Stimulated activated naive CD8-positive, alpha-beta T cell treated with anti-CD3 and anti-CD28 coated beads, Interleukin-15, Interleukin-2, amounts not matched to agents 100 ng/mL and 50 ng/mL, for 24 hours (primary cell): Measurements from ENCODE around the gene RSU1.

Experiments used
- H3K27ac Mint-ChIP-seq: one replicate; pipeline ENCODE4 v1.8.0; 2021; ENCODE audit warnings: mild to moderate bottlenecking, mixed read lengths
- H3K27me3 Mint-ChIP-seq: one replicate; pipeline ENCODE4 v1.8.0; 2021; ENCODE audit warnings: mixed read lengths
- H3K36me3 Mint-ChIP-seq: one replicate; pipeline ENCODE4 v1.8.0; 2021; ENCODE audit warnings: low read depth, mixed read lengths
- H3K4me1 Mint-ChIP-seq: one replicate; pipeline ENCODE4 v1.8.0; 2021; ENCODE audit warnings: low read depth, mixed read lengths
- H3K4me3 Mint-ChIP-seq: one replicate; pipeline ENCODE4 v1.8.0; 2021; ENCODE audit warnings: mild to moderate bottlenecking, mixed read lengths
- H3K9me3 Mint-ChIP-seq: one replicate; pipeline ENCODE4 v1.8.0; 2021; ENCODE audit warnings: mixed read lengths

The RSU1 gene

DNA sequence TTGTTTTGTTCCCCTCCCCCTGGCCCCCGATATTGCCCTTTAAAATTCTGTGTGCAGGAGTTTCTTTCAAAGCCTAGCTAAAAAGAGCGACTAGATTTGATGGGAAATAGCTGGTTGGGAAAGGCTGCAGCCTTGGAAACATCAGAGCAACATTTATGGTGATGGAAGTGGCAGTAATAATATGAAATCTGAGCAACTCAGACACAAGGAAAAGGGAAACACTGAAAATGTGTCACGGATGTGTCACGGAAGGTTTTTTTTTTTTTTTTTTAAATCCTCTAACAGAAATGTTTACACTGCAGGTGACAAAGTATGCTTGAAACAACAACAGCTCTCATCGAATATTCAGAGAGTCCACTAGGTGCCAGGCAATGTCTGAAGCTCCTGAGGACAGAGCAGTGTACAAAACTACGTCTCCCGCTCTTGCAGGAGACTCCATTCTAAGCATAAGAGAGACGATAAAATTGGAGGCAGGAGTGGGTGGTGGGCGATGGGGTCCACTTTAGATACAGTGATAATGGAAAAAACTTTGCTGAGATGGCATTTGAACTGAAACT lies 143.0 kb downstream of the RSU1 start:
- Mint-ChIP-seq H3K4me1 (peaks cover 4% of the 10 kb centered on the region), H3K4me3 (no peak overlapping the region), H3K27ac (peak overlapping the region; percentile 13), H3K9me3 (no peaks in the 10 kb centered on the region), H3K27me3 (no peaks in the 10 kb centered on the region), H3K36me3 (peaks cover 72% of the 10 kb centered on the region)

GRCh38 chr10:16673443-16673842 lies 143.8 kb downstream of the RSU1 start:
- H3K36me3 Mint-ChIP-seq = peaks cover 73% of the 10 kb centered on the region
- H3K9me3 Mint-ChIP-seq = no peaks in the 10 kb centered on the region
- no peak overlapping the region for H3K27ac Mint-ChIP-seq
- no peak overlapping the region for H3K4me3 Mint-ChIP-seq
- H3K27me3 Mint-ChIP-seq = no peaks in the 10 kb centered on the region
- peaks cover 7% of the 10 kb centered on the region for H3K4me1 Mint-ChIP-seq

- Mint-ChIP-seq H3K36me3 (peaks cover 32% of the 10 kb centered on the region), H3K27me3 (no peaks in the 10 kb centered on the region), H3K4me1 (peaks cover 42% of the 10 kb centered on the region), H3K9me3 (peaks cover 3% of the 10 kb centered on the region), H3K27ac (no peak overlapping the region), H3K4me3 (no peak overlapping the region)
Measured at GRCh38 chr10:16663444-16663843, 153.8 kb downstream of the RSU1 start.

DNA sequence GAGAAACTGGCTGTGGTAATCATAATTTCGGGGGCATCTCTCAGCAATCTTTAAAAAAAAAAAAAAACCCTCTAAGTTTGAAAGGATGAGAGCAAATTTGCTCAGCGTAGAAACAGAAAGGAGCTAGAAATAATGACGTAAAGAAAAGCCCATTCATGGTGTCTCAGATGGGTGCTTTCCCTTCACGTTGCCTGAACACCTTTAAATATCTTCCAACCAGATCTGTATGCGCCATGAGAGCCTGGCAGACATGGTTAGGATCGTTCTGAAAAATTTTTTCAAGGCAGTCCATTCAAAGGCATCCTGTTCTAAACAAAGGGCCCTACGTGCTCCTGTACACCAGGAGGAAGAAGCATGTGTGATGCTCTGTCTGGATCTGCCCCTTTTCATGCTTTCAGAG lies 154.3 kb downstream of the RSU1 start:
- peak overlapping the region; percentile 98 for H3K27ac Mint-ChIP-seq
- peaks cover 3% of the 10 kb centered on the region for H3K9me3 Mint-ChIP-seq
- H3K4me3 Mint-ChIP-seq = no peak overlapping the region
- peaks cover 27% of the 10 kb centered on the region for H3K36me3 Mint-ChIP-seq
- H3K27me3 Mint-ChIP-seq = no peaks in the 10 kb centered on the region
- peaks cover 38% of the 10 kb centered on the region for H3K4me1 Mint-ChIP-seq

DNA sequence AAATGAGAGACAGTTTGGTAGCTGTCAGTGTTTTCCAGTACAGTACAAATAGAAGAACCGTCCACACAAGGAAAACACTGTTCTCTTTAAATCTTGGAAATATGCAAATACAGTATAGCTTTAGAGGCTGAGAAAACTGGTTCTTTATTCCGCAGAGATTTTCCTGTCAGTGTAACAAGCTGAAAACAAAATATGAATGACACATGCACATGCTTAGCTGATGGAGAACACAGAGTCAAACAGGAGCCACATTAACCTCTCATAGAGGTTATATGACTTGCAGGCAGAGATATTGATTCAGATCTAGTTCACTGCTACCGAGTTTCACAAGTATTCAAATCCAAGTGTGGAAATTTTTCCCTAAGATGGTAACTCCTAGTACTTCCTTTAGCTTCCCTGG lies 160.3 kb downstream of the RSU1 start:
- Mint-ChIP-seq H3K4me3 (no peak overlapping the region), H3K4me1 (peaks cover 40% of the 10 kb centered on the region), H3K27ac (no peak overlapping the region), H3K9me3 (peaks cover 3% of the 10 kb centered on the region), H3K36me3 (peaks cover 17% of the 10 kb centered on the region), H3K27me3 (no peaks in the 10 kb centered on the region)

DNA sequence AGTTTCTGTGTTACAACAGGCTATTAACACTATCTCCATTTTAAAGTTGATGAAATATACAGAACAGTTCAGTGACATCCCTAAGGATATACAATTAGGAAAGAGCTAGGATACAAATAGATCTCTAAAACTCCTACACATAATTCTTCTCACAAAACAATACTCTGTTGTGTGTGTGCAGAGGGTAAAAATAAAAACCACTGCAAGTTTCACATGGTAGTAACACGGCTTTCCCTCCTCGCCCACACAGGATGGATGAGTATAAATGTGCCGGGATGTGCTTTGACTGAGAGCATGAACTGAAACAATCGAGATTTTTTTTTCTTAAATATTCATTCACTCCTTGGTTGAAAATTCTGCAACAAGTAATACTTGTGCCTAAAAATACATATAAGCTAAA lies 164.0 kb downstream of the RSU1 start:
- peak overlapping the region; percentile 45 for H3K27ac Mint-ChIP-seq
- no peak overlapping the region for H3K4me3 Mint-ChIP-seq
- H3K27me3 Mint-ChIP-seq = no peaks in the 10 kb centered on the region
- H3K4me1 Mint-ChIP-seq = peaks cover 41% of the 10 kb centered on the region
- H3K9me3 Mint-ChIP-seq = no peaks in the 10 kb centered on the region
- H3K36me3 Mint-ChIP-seq = peaks cover 8% of the 10 kb centered on the region

DNA sequence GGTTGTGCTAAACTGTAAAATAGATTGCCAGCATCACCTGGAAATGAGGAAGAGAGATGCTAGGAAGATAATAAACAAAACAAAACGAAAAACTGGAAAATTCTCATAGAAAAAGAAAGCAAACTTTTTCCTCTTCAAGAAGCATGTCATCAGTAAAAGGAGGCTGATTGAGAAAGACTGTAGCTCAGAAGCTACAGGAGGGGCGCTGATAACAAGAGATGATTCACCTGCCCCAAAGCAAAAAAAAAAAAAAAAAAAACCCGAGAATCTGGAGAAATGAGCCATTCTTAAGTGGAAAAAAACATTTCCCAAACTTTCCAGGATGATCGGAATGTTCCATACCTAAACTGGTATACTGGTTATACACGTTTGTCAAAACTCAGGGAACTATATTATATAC lies 165.1 kb downstream of the RSU1 start:
- Mint-ChIP-seq H3K27me3 (no peaks in the 10 kb centered on the region), H3K36me3 (peaks cover 12% of the 10 kb centered on the region), H3K27ac (peak overlapping the region; percentile 83), H3K4me1 (peaks cover 48% of the 10 kb centered on the region), H3K9me3 (no peaks in the 10 kb centered on the region), H3K4me3 (peak overlapping the region; percentile 26)

- Mint-ChIP-seq H3K27ac (no peak overlapping the region), H3K4me1 (peaks cover 57% of the 10 kb centered on the region), H3K9me3 (no peaks in the 10 kb centered on the region), H3K36me3 (peaks cover 12% of the 10 kb centered on the region), H3K27me3 (no peaks in the 10 kb centered on the region), H3K4me3 (no peak overlapping the region)
Measured at GRCh38 chr10:16649757-16650156, 167.5 kb downstream of the RSU1 start.

GRCh38 chr10:16648366-16648765 lies 168.9 kb downstream of the RSU1 start:
- Mint-ChIP-seq H3K27me3 (no peaks in the 10 kb centered on the region), H3K9me3 (no peaks in the 10 kb centered on the region), H3K4me3 (no peak overlapping the region), H3K36me3 (peaks cover 18% of the 10 kb centered on the region), H3K4me1 (peaks cover 66% of the 10 kb centered on the region), H3K27ac (no peak overlapping the region)

DNA sequence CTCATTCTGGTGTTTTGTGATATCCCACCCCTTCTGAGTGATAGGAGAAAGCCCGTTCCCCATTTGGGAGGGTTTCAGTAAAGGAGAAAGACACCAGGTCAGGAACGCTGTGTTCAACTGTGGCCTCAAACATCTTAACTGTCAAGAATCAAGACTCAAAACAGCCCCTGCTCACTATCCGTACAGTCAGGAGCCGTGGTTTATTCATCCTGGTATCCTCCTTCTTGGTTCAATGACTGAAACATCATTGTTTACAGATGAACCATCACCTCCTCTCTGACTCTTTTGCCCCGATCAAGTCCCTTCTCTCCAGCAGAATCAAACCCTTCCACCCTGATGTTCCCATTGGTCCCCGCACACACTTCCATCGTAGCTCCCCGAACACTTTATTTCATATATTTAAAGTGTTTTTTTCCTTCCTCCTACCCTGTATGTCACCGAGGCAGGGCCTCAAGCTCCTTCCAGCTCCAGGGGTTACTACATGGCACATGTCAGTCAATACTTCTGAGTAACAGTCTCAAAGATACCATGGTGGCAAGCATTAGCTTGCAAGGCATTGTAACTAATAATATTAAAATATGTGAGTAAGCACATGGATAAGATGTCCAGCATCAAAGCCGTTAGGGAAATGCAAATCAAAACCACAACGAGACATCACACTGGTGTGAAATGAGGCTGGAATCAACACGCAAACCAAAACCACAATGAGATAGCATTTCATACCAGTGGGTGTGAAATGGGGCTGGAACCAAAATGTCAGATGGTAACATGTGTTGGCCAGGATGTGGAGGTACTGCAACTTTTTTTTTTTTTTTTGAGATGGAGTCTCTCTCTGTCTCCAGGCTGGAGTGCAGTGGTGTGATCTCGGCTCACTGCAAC lies 170.8 kb downstream of the RSU1 start:
- H3K4me3 Mint-ChIP-seq = peak overlapping the region; percentile 9
- H3K9me3 Mint-ChIP-seq = no peaks in the 10 kb centered on the region
- peaks cover 48% of the 10 kb centered on the region for H3K4me1 Mint-ChIP-seq
- H3K36me3 Mint-ChIP-seq = peaks cover 18% of the 10 kb centered on the region
- no peaks in the 10 kb centered on the region for H3K27me3 Mint-ChIP-seq
- H3K27ac Mint-ChIP-seq = peak overlapping the region; percentile 65

DNA sequence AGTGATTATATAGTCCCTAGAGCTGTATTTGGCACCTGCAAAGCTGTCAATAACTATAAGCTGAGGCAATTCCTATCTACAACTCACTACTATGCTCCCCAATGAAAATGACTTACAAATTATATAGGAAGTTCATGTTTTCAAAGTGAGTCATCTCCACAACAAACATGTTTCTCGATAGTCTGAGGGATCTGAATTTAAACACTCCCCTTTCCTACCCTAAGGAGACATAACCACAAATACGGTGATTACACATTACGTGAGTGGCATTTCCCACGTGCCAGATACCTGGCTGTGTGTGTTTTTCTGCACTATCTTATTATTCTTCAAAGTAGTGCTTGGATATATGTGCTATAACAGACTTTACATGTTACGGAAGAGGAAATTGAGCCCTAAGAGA lies 173.1 kb downstream of the RSU1 start:
- no peaks in the 10 kb centered on the region for H3K27me3 Mint-ChIP-seq
- no peaks in the 10 kb centered on the region for H3K9me3 Mint-ChIP-seq
- peaks cover 42% of the 10 kb centered on the region for H3K4me1 Mint-ChIP-seq
- H3K36me3 Mint-ChIP-seq = peaks cover 10% of the 10 kb centered on the region
- no peak overlapping the region for H3K4me3 Mint-ChIP-seq
- H3K27ac Mint-ChIP-seq = no peak overlapping the region

DNA sequence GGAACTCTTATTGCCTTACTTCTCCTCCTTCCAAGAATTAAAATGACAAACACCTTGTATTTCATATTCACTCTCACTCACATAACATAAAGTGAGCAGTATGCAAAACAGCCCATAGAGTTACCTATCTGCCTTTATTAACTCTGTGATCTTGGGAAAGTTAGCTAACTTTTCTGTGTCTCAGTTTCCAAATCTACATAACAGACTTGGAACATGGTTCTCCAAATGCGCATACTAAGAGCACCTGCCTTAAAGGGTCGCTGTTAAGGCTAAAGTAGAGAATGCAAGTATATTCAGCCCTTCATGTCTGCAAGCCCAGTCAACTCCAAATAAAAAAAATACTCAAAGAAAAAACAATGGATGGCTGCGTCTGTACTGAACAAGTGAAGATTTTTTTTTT lies 173.7 kb downstream of the RSU1 start:
- Mint-ChIP-seq H3K9me3 (no peaks in the 10 kb centered on the region), H3K36me3 (peaks cover 15% of the 10 kb centered on the region), H3K4me3 (no peak overlapping the region), H3K27me3 (no peaks in the 10 kb centered on the region), H3K4me1 (peaks cover 42% of the 10 kb centered on the region), H3K27ac (no peak overlapping the region)

- no peak overlapping the region for H3K27ac Mint-ChIP-seq
- H3K4me1 Mint-ChIP-seq = peaks cover 19% of the 10 kb centered on the region
- no peak overlapping the region for H3K4me3 Mint-ChIP-seq
- H3K9me3 Mint-ChIP-seq = no peaks in the 10 kb centered on the region
- H3K36me3 Mint-ChIP-seq = peaks cover 16% of the 10 kb centered on the region
- no peaks in the 10 kb centered on the region for H3K27me3 Mint-ChIP-seq
Measured at GRCh38 chr10:16640153-16640552, 177.1 kb downstream of the RSU1 start.

DNA sequence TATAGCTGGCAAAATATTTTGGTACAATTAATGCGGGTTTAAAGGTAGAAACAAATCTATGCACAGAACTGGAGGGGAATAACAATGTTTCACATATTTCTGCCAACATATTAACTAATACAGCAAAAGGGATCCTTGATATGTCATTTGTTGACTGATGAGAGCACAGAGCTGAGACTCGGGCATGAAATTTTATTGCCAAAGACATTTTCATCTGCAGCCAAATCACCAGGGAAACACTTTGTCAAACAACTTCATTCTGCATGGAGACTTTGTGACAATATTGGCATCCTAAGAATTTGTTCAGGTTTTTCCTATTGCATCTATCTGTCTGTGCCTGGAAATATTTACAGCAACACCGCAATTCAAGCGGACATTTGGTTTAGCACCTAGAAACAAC lies 177.8 kb downstream of the RSU1 start:
- no peaks in the 10 kb centered on the region for H3K9me3 Mint-ChIP-seq
- no peaks in the 10 kb centered on the region for H3K27me3 Mint-ChIP-seq
- H3K36me3 Mint-ChIP-seq = peaks cover 15% of the 10 kb centered on the region
- H3K27ac Mint-ChIP-seq = no peak overlapping the region
- peaks cover 17% of the 10 kb centered on the region for H3K4me1 Mint-ChIP-seq
- no peak overlapping the region for H3K4me3 Mint-ChIP-seq

GRCh38 chr10:16632996-16633395 lies 184.2 kb downstream of the RSU1 start:
- no peaks in the 10 kb centered on the region for H3K9me3 Mint-ChIP-seq

DNA sequence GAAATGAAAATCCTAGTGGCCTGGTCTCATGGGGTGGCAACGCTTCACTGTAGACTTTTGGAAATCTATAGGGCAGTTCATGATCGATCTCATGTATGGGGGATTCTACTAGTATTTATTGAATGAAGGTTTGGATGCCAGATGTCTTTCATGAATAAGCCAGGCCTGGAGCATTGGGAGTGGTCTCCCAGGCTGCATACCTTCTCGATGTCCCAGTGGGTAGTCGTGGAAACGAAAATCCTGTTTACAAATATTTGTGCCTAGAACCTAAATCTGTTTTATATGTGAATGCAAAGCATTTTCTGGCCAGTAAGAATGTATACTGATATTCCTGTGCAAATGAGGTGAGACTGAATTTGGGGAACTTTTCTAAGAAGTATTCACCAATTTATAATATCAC lies 190.5 kb downstream of the RSU1 start:
- H3K4me1 Mint-ChIP-seq = no peaks in the 10 kb centered on the region
- H3K27ac Mint-ChIP-seq = no peak overlapping the region
- peaks cover 52% of the 10 kb centered on the region for H3K36me3 Mint-ChIP-seq
- no peaks in the 10 kb centered on the region for H3K27me3 Mint-ChIP-seq
- H3K4me3 Mint-ChIP-seq = no peak overlapping the region
- H3K9me3 Mint-ChIP-seq = peaks cover 25% of the 10 kb centered on the region

More at GRCh38 chr10:16632996-16633395, 184.2 kb downstream of the RSU1 start:
- no peak overlapping the region for H3K4me3 Mint-ChIP-seq
- H3K36me3 Mint-ChIP-seq = peaks cover 12% of the 10 kb centered on the region
- H3K4me1 Mint-ChIP-seq = no peaks in the 10 kb centered on the region
- no peaks in the 10 kb centered on the region for H3K27me3 Mint-ChIP-seq
- no peak overlapping the region for H3K27ac Mint-ChIP-seq
